M059J (cell line): ENCODE measurements around the gene KAZN. TPM values are rescaled to one million over a fixed set of nuclear protein-coding genes. Genes with fewer than 3 reads are reported as not detected.
"Not testable (repeated sequence)": the region's sequence is repeated elsewhere in the genome, so short reads cannot be mapped to it uniquely, and the experiment has no call there.

Source experiments
- DNase-seq: peaks from one replicate; pipeline ENCODE4 v3.0.0-alpha.2; 2012; ENCODE audit warnings: low read depth
- total RNA-seq: library from RNA; depleted of rRNA; stranded (reverse); fragments of >200 nt; shearing (Covaris generic); gene quantifications from 2 replicates; pipeline ENCODE4 v1.2.3, GENCODE V29; 2014

KAZN gene
- total RNA-seq, 1 experiment from 2014 or later: 6.4 TPM

DNA sequence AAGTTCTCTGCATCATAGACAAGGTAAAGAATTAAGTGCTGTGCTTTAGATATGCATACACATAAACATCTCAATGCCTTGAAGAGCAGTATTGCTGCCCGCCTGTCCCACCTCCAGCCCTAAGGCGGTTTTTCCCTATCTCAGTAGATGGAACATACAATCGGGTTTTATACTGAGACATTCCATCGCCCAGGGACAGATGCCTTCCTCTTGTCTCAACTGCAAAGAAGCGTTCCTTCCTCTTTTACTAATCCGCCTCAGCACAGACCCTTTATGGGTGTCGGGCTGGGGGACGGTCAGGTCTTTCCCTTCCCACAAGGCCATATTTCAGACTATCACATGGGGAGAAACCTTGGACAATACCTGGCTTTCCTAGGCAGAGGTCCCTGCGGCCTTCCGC lies 537.1 kb downstream of the KAZN start:
- not testable (repeated sequence) for DNase-seq

DNA sequence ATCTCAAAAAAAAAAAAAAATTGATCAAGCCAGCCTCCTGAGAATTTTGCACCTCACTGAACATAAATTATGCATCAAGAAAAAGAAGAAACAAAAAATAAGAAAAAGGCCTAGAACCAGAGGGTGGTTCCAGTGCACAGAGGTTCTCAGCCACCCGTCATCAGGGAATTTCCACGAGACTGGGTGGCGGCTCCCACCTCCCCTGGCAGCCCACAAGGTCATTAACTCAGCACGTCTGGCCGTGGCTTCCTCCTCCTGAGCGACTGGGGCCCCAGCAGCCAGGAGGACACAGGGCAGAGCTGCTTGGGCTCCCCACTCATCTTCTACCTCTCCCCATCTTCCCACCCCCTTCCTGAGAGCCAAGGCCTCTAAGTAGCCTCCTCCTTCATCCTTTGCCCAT lies 539.3 kb downstream of the KAZN start:
- no peak for DNase-seq

DNA sequence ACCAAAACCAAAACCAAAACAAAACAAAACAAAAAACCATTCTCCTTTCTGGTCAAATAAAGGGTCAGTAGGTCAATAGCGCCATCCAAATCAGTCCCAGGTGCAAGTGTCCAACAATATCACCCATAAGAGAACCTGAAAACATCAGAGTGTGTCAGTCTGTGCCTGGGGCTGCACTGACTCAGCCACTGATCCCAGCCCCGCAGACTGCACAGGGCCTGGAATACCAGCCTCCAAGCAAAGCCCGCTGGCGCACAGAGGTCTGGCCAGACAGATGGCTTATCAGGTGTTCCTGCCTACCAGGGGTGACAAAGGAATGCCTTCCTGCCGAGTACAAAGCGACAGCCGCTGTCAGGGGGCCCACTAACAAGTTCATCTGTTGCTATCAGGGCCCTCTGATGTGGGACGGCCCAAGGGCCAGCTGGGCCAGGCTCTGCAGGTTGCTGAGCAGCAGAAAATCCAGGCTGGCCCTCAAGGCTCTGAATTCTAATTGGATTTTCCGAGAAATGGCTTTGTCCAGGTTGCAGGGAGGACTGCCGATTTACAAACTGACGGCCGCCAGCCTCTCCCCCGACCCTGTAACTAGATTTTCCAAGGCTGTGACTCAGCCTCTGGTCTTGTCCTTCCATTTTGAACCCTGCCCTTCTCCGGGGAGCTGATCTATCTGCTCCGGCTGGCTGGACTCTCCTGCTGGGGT lies 541.3 kb downstream of the KAZN start:
- DNase-seq: peak; percentile 90

DNA sequence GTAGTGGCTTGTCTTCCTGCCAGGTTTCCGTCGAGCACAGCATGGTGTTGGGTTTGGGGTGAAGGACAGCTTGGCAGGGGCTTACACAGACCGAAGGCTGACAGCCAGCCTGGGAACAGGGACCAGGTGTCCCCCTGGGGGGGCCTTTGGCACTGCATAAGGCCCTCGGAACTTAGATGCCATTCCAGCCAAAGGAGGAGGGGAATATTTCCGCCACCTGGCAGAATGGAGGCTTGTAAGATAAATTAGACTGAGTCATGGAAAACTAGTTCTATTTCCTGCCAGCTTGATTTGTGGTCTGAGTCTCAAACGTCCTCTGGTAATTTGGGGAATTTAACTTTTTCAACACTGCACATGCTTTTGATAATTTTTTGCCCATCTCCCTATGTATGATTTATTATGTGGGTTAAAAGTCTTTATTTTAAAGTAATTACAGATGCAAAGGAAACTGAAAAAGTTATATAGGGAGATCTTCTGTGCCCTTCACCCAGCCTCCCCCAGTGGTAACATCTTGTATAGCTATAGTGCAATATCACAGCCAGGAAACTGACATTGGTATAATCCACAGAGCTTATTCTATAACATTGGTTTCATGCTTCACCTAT lies 543.6 kb downstream of the KAZN start:
- DNase-seq: peak; percentile 85

DNA sequence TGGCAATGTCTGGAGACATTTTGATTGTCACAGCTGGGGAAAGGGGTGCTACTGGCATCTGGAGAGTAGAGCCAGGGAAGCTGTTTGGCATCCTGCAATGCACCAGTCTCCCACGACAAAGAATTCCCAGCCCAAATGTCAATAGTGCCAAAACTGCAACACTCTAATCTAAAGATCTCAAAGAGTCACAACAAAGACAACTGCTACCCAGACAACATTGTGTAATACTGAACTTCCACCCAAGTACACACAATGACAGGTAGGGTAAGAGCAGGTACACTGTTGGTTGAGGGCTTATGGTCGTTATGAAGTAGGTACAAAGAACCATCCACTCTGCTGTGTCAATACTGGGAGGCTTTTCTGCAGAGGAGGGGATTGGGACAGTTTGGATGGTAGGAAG lies 546.8 kb downstream of the KAZN start:
- DNase-seq: no peak

DNA sequence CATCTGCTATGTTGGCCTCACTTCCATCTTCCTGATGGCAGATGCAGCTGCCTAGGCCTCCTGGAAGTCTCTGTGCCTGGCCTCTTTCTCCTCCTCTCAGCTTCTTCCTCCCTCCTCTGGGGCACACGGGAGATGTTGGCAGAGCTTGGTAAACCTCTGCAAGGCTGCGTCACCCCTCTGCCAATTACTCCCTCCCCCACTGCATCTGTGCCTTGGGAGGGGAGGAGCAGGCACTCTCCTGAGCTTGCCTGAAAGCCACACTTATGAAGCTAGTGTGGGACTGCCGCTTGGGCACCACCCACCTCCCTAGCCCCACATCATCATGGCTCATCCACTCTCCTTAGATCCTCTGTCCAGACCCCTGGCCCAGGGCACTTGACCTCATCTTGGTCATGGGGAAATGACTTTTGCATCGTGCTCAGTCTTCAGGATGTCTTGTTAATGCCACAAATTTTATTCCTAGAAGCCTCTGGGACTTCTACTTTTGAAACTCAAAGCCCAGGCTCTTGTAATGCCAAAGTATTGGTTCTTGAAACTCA lies 547.7 kb downstream of the KAZN start:
- DNase-seq: peak; percentile 41

DNA sequence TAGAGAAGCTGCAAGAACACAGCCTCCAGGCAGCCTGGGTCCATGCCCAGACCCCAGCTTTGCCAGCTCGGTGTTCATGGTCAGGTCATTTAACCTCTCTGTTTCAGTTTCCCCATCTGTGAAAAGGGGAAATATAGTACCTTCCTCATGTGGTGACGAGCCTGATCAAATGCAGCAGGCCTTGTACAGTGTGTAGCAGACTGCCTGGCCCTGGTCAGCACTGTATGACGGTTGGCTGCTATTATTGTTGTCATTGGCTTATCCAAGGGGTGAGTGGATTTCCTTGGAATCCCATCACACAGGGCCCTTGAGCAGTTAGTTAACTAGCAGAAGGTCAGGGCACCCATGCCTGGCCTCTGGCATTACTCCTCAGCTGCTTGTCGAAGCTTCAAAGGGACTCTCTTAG lies 548.5 kb downstream of the KAZN start:
- DNase-seq: no peak

DNA sequence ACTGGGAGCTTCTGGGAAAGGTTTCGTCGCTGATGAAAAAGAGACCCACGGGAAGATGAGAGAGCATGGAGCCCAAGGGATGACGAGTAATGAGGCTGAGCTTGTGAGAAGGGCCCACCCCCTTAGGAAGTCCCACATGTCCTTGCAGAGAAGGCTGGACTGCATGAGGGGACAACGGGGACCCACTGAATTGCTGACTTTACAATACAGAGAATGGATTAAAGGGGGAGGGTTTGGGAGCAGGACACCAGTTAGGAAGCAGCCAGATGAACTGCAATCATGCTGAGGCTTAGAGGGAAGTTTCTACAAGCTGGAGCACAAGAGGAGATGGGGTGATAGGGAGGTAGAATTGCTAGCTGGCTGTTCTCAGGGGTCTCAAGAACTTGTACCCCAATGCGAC lies 549.5 kb downstream of the KAZN start:
- no peak for DNase-seq

DNA sequence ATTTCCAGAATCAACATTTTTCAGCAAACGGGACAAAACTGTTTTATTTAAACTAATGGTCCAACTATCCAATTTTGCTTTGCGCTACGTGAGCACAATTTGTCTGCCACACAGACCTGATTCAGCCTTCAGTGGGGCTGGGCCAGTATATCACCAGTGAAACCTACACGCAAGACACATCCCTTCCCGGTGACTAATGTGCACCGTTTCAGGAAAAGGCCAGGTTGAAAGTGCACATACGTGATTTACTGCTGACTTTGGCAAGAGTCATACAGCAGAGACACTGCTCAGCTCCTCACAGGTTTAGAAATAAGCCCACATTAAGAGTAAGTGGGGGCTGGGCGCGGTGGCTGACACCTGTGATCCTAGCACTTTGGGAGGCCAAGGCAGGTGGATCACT lies 550.0 kb downstream of the KAZN start:
- peak; percentile 25 for DNase-seq

DNA sequence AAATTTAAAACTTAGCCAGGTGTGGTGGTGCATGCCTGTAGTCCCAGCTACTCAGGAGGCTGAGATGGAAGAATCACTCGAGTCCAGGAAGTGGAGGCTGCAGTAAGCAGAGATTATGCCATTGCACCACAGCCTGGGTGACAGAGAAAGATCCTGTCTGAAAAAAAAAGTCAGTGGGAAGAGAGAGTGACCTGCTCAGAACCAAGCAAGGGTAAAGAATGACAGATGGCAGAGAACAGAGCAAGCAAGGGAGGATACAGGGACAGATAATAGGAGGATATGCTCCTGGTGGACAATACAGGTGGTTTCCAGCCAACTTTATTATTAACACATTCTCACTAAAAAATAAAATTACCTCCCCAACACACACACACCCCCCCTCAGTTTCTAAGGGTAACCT lies 550.5 kb downstream of the KAZN start:
- no peak for DNase-seq

DNA sequence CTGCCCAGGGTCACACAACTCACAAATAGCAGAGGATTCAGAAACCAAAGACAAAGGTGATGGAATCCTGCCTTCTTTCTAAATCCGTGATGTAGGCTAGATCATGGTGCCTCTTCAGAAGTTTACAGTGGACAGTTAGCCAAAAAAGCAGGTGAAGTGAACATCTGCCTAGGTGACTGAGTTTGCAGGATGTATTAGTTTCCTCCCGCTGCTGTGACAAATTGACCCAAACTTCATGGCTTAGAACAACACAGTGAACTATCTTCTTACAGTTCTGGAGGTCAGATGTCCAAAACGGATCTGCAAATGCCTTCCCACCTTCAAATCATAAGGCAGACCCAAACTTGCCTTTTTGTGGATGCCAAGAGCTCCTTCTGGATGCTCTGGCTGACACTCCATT lies 551.9 kb downstream of the KAZN start:
- DNase-seq: no peak

DNA sequence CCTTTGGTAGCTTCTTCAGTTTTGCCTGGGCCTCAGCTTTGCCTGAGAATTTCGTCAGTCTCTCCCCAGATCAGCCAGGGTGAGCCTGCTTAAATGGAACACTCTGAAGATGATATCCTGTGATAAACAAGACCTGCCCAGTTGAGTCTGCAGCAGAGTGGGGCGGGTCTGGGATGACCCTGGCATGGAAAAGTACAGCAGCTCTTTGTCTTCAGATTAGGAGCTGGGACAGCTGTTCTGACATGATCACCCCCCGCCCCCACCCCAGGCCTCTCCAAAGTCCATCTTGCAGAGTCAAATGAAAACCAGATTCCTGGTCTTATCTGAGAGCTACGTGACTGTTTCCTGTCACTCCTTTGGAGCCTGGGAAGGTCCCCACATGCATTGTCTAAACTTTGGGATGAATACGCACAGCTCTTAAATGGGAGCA lies 552.9 kb downstream of the KAZN start:
- no peak for DNase-seq

DNA sequence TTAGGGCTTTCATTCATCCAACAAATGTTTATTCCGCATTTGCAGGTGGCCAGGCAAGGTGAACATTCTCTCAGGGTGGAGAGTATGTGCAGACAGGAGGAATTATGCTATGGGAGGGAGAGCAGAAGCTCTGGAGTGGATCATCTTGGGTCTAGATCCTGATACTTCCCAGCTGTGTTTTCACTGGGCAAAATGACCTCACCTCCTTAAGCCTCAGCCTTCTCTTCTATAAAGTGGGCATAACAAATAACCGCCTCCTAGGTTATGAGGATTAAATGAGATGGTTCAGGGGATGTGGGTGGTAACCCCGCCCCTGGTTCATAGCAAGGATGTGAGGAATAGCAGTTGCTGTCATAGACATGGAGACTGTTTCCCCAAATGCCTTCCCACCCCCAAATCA lies 553.4 kb downstream of the KAZN start:
- DNase-seq: no peak

DNA sequence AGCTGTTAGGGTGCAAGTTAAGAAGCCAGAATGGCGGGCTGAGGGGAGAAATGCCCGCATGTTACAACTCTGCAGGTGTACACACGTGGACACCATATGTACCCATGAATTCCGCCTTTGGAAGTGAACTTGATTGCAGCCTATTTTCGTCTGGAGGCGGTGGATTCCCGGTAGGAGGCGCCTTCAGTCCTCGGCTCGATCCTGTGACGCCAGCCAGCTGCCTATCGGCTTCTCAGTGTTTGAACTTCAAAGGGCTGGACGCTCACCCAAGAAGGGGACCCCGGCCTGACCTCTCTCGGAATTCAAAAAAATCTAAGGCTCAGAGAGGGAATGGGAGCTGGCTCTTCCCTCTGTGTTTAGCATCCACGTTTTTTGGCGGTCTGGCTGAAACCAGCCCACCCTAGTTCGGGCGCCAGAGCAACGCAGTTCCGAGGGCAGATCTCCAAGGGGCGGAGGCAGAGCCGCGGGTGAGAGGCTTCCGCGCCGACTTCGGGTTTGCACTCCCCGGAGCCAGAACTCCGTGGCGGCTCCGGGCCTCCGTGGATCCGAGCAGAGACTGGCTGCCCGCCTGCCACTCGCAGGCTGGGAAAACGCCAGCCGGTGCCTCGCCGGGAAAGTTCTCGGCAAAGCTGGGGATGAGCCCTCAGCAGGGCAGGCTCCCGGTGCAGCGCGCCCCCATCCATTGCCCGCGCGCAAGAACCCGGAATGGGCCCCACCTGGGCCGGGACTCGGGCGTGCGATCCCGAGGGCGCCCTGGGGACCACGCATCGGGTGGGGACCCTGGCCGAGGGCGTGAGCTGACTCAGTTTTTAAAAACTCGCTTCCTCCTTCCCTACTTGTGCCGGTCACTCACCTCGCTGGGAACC lies 554.1 kb downstream of the KAZN start:
- DNase-seq: peak; percentile 88

DNA sequence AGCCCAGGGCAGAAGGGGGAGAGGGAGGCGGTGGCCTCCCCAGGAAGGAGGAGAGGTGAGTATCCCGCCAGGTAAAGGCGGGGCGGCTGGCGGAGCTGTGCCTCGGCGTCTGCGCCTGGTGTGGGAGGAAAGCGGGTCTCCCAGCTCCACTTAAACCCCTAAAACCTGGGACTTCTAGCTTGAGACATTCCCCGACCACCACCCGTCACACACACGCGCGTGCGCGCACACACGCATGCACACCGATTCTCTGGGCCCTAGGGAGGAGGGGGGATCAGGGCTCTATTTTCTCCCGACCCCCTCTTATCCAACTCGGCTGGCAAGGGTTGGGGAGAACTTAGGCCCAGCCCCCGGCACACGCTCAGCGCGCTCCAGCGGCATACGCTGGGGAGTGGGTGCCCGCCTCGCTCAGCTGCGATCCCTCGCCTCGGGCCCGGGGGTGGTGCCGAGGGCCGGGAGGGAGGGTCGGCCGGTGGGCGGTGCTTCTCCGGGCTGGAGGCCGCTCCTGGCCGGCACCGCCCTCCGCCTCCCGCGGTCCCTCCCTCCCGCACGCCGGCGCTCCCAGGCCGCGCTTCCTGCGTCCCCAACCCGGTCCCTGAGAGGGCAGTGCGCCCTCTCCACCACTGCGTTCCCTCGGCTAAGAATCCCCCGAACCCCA lies 554.8 kb downstream of the KAZN start, which contains the start of gene TMEM51:
TSS of gene TMEM51 (plus strand) at position 564 of the 658 bp plus-strand sequence. CDS start 61,341 bp downstream, outside the sequence.
- peak; percentile 75 for DNase-seq

DNA sequence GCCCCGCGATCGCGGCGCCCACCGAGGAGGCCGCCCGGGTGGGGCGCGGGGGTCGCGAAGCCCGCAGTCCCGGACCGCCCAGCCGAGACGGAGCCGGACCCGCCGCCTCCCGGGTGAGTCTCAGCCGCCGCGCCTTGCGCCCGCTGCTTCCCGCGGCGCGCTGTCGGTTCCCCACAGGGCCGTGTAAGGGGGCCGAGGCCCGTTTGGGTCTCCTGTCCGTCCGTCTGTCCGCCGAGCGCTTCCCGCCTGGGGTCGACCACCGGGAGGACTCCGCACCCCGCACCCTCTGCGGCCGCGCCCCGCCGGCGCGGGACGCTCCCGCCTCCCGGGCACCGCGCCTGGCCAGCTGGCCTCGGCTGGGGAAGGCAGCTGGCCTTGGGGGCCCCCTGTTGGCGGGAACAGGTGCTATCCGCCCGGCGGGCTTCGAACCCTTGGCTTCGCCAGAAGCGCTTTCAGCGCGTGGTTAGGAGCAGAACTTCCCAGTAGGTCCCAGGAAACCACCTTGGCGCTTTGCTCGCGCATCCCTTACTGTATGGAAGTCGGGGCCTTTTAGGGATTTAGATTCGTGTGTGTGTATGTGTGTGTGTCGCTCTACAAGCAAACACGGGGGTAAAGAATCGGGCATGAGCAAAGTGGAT lies 555.5 kb downstream of the KAZN start:
- peak; percentile 64 for DNase-seq

DNA sequence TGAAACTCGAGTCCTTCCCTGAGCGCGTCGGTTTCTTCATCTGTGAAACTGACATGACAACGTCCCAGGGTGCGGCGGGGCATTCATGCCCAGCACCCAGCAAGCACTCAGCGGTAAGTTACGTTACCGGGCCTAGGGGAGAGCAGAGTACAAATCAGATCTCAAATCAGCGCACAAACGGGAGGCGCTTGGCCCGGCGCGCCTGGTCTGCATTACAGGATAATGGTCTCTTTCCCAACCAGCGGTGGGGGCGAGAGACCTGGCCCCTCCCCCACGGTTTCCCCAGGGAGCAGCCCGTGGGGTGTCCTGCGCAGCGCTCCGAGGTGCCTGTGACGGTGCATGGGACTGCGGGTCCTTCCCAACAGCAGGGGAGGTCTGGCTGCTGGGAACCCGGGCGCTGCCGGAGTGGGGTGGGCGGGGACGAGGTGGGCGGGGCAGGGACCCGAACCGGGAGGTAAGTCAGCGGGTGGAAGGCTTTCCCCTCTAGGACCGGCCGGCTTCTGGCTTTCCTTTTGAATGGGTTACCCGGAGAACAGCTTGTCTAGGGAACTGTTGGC lies 556.1 kb downstream of the KAZN start:
- no peak for DNase-seq

DNA sequence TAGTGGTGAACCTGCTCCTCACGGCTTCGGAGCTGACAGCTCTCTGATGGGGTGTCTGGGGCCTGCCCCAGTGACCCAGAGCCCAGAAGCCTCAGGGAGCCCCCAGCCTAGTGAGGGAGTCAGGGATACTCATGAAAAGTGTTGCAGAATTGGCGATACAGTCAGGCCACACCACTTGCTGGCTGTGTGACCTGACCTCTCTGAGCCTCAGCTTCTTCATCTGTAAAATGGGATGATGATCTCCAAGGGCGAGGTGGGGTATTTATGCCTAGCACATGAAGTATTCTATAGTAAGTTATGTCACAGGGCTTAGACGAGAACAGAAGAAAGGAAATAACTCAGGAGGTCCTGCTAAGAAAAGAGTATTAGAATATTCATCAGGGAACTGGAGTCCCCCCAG lies 556.7 kb downstream of the KAZN start:
- DNase-seq: no peak

DNA sequence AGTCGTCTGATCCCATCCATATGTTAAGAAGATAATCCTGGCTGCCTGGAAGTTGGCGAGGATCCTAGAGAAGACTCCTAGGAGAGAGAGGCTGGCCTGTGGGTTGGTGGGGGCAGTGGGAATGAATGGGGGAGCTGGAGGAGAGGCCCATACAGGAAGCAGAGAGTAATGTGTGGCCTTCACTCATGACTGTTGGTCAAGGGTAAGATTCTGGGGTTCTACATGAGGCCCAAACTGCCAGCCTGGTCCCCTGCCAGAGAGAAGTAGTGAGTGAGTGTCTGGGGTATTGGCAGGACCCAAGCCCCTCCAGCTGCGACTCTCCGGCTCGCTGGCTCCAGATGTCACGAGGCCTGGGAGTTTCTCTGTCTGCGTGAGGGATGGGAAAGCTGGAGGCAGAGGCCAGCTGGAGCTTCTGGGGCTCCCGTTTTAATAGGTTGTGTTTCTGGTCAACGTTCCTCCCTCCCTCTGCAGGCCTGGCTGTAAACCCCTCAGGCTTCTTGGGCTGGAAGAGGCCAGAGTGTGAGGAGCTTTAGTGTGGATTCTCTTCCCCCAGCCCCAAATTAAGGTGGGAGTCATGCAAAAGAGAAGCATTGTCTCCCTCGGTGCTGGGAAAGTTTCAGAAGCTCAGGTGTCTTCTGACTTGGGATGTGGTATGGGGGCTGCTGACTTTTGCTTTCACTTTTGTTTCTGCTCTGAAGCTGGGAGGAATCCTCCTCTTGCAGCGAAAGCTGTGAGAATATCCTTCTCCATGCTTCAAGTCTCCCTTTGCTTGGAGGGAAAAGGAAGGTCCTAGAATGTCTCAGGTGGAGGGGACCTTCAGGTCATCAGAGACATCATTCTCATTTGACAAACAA lies 557.6 kb downstream of the KAZN start:
- DNase-seq: no peak

DNA sequence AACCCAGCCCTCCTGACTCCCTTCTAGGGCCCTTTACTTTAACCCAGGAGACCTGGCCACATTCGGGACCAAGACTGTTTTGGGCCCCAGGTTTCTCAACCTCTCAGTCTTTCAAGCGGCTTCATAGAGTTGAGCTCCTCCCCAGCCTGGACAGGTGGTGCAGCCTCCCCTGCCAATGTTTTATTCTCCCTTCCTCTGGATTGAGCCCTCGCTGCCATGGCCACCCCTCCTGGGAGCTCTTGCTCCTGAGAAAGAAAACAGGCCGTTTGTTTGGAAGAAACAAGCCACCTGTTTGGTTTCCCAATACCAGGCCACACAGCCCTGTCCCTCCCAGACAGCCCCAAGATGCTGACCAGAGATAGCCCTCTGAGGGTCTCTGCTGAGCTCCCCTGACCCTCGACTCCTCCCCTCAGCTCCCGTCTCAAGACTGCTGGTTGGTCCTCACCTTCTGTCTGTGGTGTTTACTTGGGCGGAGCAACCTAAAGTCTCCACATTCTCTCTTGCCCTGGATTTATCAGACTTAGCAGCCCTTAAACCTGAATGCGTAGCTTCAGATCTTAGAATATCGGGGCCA lies 558.4 kb downstream of the KAZN start:
- no peak for DNase-seq
